Measurements from ENCODE around the gene PRDM9.
"Not testable (repeated sequence)": the region's sequence is repeated elsewhere in the genome, so short reads cannot be mapped to it uniquely, and the experiment has no call there.

DNA sequence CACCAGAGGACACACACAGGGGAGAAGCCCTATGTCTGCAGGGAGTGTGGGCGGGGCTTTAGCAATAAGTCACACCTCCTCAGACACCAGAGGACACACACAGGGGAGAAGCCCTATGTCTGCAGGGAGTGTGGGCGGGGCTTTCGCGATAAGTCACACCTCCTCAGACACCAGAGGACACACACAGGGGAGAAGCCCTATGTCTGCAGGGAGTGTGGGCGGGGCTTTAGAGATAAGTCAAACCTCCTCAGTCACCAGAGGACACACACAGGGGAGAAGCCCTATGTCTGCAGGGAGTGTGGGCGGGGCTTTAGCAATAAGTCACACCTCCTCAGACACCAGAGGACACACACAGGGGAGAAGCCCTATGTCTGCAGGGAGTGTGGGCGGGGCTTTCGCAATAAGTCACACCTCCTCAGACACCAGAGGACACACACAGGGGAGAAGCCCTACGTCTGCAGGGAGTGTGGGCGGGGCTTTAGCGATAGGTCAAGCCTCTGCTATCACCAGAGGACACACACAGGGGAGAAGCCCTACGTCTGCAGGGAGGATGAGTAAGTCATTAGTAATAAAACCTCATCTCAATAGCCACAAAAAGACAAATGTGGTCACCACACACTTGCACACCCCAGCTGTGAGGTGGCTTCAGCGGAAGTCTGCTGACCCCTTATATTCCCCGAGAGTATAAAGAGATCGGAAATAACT, 20.0 kb downstream of the PRDM9 start:
- TF ChIP-seq EZH2phosphoT487 (IDR thresholded peaks at IDR 0.05; ENCODE audit: insufficient read depth, low read depth); EZH2 (IDR thresholded peaks at IDR 0.05; ENCODE audit: insufficient read depth, poor library complexity, severe bottlenecking): not testable (repeated sequence)
